Fibroblast of lung (primary cell): ENCODE measurements around the gene PPAN. TPM values are rescaled to one million over a fixed set of nuclear protein-coding genes. Genes with fewer than 3 reads are reported as not detected.

Source experiments
- DNase-seq, 2 donors: peaks; one replicate each; pipeline versions ENCODE4 v3.0.0 to v3.0.0-alpha.2; 2010; ENCODE audit warnings: low read depth in 2 of 2
- H2AFZ ChIP-seq: 2 replicates; pipeline ENCODE4 v1.5.1; 2012; ENCODE audit warnings: low read length, control low read depth, inconsistent platforms
- H3K27ac ChIP-seq: 2 replicates; pipeline ENCODE4 v1.5.1; 2011; ENCODE audit warnings: low read length, control low read depth; ENCODE audit not compliant: insufficient read depth
- H3K27me3 ChIP-seq: 2 replicates; pipeline ENCODE4 v1.5.1; 2011; ENCODE audit warnings: mild to moderate bottlenecking, low read length; ENCODE audit not compliant: control insufficient read depth, insufficient read depth
- H3K36me3 ChIP-seq: 2 replicates; pipeline ENCODE4 v1.5.1; 2011; ENCODE audit warnings: low read length; ENCODE audit not compliant: control insufficient read depth, insufficient read depth
- H3K4me1 ChIP-seq: 2 replicates; pipeline ENCODE4 v1.5.1; 2011; ENCODE audit warnings: low read length; ENCODE audit not compliant: control insufficient read depth, insufficient read depth; ENCODE audit errors: extremely low read depth
- H3K4me2 ChIP-seq: 2 replicates; pipeline ENCODE4 v1.5.1; 2011; ENCODE audit warnings: low read length, control low read depth; ENCODE audit not compliant: insufficient read depth; ENCODE audit errors: extremely low read depth
- H3K4me3 ChIP-seq, 4 experiments: fragments of 200-600 bp in 1 of 4; sonication (generic) in 1 of 4; replicated peaks in 1 of 4; 2 replicates each; pipeline ENCODE4 v1.5.1; 2011 to 2016; ENCODE audit warnings: low read length in 4 of 4, low read depth in 3 of 4, mild to moderate bottlenecking in 3 of 4, control low read depth in 2 of 4, inconsistent platforms in 1 of 4, mixed read lengths in 1 of 4; ENCODE audit not compliant: insufficient read depth in 1 of 4; ENCODE audit errors: control extremely low read depth in 1 of 4
- H3K79me2 ChIP-seq: 2 replicates; pipeline ENCODE4 v1.5.1; 2012; ENCODE audit warnings: mild to moderate bottlenecking, low read length, inconsistent platforms; ENCODE audit not compliant: control insufficient read depth, insufficient read depth
- H3K9ac ChIP-seq: 2 replicates; pipeline ENCODE4 v1.5.1; 2011; ENCODE audit warnings: mild to moderate bottlenecking, low read length, control low read depth; ENCODE audit not compliant: insufficient read depth
- H3K9me3 ChIP-seq: 2 replicates; pipeline ENCODE4 v1.5.1; 2012; ENCODE audit warnings: low read depth, low read length; ENCODE audit not compliant: control insufficient read depth, insufficient read depth
- H4K20me1 ChIP-seq: 2 replicates; pipeline ENCODE4 v1.5.1; 2011; ENCODE audit warnings: low read length; ENCODE audit not compliant: control insufficient read depth, insufficient read depth; ENCODE audit errors: extremely low read depth
- EZH2 ChIP-seq: IDR thresholded peaks from 2 replicates; pipeline ENCODE4 v1.5.1; 2012; ENCODE audit warnings: low read length, control low read depth, mild to moderate bottlenecking; ENCODE audit errors: missing control alignments
- polyA plus RNA-seq, 2 donors: library from polyadenylated mRNA; depleted of rRNA in 1 of 2; stranded (reverse) in 1 of 2; unstranded in 1 of 2; fragments of >200 nt; gene quantifications; 2 replicates each; pipeline ENCODE4 v1.2.1, GENCODE V29; 2011 to 2012; ENCODE audit warnings: missing spikeins in 1 of 2
- total RNA-seq: library from RNA; depleted of rRNA; stranded (reverse); fragments of >200 nt; gene quantifications from 2 replicates; pipeline ENCODE4 v1.2.1, GENCODE V29; 2014
- TF ChIP-seq, protein P1 (sequence below), 2 donors: IDR thresholded peaks in 1 of 2; conservative IDR thresholded peaks in 1 of 2; 1 replicate in 1 of 2; 2 replicates in 1 of 2; pipeline ENCODE4 v1.5.1; 2011 to 2012; ENCODE audit warnings: low read length in 2 of 2, control low read depth in 1 of 2, inconsistent platforms in 1 of 2, low read depth in 1 of 2, mild to moderate bottlenecking in 1 of 2

The PPAN gene
- total and polyA plus RNA-seq, 2 donors (not counting 1 experiment from before 2014, with no cell fraction given): 15.3 to 22.6 TPM

DNA sequence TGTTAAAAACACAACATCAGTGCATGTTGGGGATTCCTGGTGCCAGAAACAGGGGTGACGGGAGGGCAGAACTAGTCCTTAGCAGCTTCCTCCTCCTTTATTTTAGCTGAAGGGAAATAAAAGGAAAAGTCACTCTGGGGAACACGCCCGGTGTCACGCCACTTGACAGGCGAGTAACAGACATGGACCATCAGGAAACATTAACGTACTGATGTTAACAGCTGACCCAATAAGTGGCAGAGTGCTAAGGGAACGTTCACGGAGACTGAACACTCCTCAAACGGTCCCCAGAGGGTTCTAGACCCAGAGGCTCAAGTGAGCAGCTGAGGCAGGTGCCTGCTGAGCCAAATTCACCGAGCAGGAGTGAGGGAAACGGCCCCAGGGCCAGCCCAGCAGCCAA lies 27.4 kb downstream of the PPAN start:
- Histone ChIP-seq H3K4me1 (peaks cover 2% of the 10 kb centered on the region), H3K27me3 (no peaks in the 10 kb centered on the region), H3K79me2 (no peaks in the 10 kb centered on the region), H4K20me1 (no peaks in the 10 kb centered on the region), H3K4me2 (no peak overlapping the region), H3K9me3 (no peaks in the 10 kb centered on the region), H3K9ac (no peak overlapping the region), H3K4me3 (no peak overlapping the region), H3K36me3 (peaks cover 35% of the 10 kb centered on the region), H2AFZ (no peak overlapping the region), H3K27ac (no peak overlapping the region)
- no peak for TF ChIP-seq EZH2
- no peak for DNase-seq

- Histone ChIP-seq H3K27me3 (no peaks in the 10 kb centered on the region), H3K9ac (no peak overlapping the region), H4K20me1 (no peaks in the 10 kb centered on the region), H3K4me3 (no peak overlapping the region), H3K4me1 (peaks cover 2% of the 10 kb centered on the region), H2AFZ (no peak overlapping the region), H3K36me3 (peaks cover 37% of the 10 kb centered on the region), H3K27ac (no peak overlapping the region), H3K4me2 (no peak overlapping the region), H3K79me2 (no peaks in the 10 kb centered on the region), H3K9me3 (no peaks in the 10 kb centered on the region)
- no peak for TF ChIP-seq EZH2
- TF ChIP-seq, protein P1, sequence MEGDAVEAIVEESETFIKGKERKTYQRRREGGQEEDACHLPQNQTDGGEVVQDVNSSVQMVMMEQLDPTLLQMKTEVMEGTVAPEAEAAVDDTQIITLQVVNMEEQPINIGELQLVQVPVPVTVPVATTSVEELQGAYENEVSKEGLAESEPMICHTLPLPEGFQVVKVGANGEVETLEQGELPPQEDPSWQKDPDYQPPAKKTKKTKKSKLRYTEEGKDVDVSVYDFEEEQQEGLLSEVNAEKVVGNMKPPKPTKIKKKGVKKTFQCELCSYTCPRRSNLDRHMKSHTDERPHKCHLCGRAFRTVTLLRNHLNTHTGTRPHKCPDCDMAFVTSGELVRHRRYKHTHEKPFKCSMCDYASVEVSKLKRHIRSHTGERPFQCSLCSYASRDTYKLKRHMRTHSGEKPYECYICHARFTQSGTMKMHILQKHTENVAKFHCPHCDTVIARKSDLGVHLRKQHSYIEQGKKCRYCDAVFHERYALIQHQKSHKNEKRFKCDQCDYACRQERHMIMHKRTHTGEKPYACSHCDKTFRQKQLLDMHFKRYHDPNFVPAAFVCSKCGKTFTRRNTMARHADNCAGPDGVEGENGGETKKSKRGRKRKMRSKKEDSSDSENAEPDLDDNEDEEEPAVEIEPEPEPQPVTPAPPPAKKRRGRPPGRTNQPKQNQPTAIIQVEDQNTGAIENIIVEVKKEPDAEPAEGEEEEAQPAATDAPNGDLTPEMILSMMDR (conservative IDR thresholded peaks at IDR 0.05 in 1 of 2, IDR thresholded peaks at IDR 0.05 in 1 of 2; ENCODE audit: low read depth in 1 of 2, low read length in 2 of 2): no peak
- no peak for DNase-seq
Measured at GRCh38 chr19:10134040-10134439, 27.9 kb downstream of the PPAN start.

DNA sequence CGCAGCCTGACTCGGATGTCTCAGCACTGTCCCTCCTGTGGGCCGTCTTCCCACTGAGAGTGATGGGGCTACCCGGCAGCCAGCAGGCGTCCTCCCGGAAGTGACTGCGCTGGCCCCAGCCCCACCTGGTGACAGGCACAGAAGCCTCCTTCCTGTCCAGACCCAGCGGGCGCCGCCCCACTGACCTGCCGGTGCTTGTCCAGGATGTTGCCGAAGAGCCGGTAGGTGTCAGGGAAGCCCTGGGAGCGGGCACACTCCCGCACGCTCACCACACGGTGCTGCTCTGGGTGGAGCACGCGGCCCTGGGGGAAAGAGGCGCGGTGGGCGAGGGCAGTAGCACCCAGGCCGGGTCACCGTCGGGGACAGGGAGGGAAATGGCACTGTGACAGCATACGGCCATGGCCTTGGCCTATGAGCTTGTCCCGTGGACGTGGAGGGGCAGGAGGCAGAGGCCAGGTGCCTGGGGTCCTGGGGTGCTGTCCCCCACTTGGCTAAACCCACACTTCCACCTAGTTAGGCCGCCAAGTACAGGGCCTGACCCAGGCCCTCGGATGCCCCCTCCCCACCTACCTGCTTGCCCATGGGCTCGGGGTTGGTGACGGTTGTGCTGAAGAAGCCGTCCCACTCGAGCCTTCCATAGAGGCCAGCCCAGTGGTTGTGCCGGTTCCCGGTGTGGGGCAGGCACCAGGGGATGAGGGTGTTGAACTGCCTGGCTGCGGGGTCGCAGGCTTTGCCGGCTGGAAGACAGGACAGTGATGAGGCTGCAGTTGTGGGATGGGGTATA lies 29.6 kb downstream of the PPAN start:
- Histone ChIP-seq H3K79me2 (no peaks in the 10 kb centered on the region), H3K9ac (no peak overlapping the region), H2AFZ (no peak overlapping the region), H3K27ac (no peak overlapping the region), H3K4me2 (no peak overlapping the region), H3K27me3 (no peaks in the 10 kb centered on the region), H3K4me3 (no peak overlapping the region), H4K20me1 (no peaks in the 10 kb centered on the region), H3K36me3 (peaks cover 44% of the 10 kb centered on the region), H3K9me3 (no peaks in the 10 kb centered on the region), H3K4me1 (peaks cover 2% of the 10 kb centered on the region)
- no peak for TF ChIP-seq EZH2
- TF ChIP-seq, protein P1 (conservative IDR thresholded peaks at IDR 0.05 in 1 of 2, IDR thresholded peaks at IDR 0.05 in 1 of 2; ENCODE audit: low read depth in 1 of 2, low read length in 2 of 2): no peak
- no peak for DNase-seq
